Activated T-helper 1 cell treated with Interleukin-2 at 50 U/mL for 16 hours (primary cell): Measurements from ENCODE around the gene CEP63.
"Not testable (repeated sequence)": the region's sequence is repeated elsewhere in the genome, so short reads cannot be mapped to it uniquely, and the experiment has no call there.

ENCODE experiments used
- DNase-seq: peaks from one replicate; pipeline ENCODE4 v3.0.0-alpha.2; 2020; ENCODE audit warnings: low read depth

The CEP63 gene

DNA sequence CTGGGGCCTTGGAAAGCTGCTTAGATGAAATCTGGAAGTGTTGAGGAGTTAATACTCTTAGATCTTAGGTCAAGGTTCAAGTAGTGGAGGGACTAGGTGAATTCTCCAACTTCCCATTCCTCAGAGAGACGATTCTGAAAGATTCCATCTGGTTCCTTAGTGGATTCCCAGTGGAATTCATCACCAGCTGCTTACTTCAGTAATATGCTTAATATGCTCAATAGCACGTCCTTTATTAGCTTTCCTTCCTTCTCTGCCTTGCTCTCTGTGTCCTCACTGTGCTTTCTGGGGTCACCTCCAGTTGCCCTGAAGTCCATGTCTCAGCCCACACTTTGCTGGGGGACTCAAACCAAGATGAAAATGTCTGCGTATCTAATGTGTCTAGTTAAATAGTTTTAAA, 31.0 kb downstream of the CEP63 start:
- no peak for DNase-seq

GRCh38 chr3:134517791-134518190, 31.9 kb downstream of the CEP63 start:
- DNase-seq, result no peak

GRCh38 chr3:134522541-134522940, 36.7 kb downstream of the CEP63 start:
- no peak for DNase-seq

DNA sequence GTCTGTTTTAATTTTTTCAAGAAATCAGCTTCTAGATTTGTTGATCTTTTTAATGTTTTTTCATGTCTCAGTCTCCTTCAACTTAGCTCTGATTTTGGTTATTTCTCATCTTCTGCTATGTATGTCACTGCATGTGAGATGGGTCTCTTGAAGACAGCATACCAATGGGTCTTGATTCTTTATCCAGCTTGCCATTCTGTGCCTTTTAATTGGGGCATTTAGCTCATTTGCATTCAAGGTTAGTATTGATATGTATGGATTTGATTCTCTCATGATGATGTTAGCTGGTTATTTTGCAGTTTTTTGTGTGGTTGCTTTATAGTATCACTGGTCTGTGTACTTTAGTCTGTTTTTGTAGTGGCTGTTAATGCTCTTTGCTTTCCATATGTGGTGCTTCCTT, 39.4 kb downstream of the CEP63 start:
- DNase-seq, result no peak

DNA sequence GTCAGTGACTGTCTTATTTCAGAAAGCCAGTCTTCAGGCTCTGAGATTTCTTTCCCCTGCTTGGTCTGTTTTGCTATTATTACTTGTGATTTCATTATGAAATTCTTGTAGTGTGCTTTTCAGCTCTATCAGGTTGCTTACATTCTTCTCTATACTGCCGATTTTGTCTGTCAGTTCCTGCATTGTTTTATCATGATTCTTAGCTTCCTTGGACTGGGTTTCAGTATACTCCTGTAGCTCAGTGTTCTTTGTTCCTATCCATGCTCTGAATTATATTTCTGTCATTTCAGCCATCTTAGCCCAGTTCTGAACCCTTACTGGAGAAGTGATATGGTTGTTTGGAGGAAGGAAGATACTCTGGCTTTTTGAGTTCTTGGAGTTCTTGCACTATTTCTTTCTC, 40.5 kb downstream of the CEP63 start:
- no peak for DNase-seq

- DNase-seq, result no peak
These were observed 41.2 kb downstream of the CEP63 start for GRCh38 chr3:134527037-134527436.

GRCh38 chr3:134527538-134528186, 41.8 kb downstream of the CEP63 start:
- no peak for DNase-seq

- no peak for DNase-seq
These were observed 47.6 kb downstream of the CEP63 start for GRCh38 chr3:134533493-134533892.

- no peak for DNase-seq
These were observed 49.5 kb downstream of the CEP63 start for GRCh38 chr3:134535186-134535970.

- DNase-seq, result no peak
These were observed 50.9 kb downstream of the CEP63 start for GRCh38 chr3:134536781-134537180.

DNA sequence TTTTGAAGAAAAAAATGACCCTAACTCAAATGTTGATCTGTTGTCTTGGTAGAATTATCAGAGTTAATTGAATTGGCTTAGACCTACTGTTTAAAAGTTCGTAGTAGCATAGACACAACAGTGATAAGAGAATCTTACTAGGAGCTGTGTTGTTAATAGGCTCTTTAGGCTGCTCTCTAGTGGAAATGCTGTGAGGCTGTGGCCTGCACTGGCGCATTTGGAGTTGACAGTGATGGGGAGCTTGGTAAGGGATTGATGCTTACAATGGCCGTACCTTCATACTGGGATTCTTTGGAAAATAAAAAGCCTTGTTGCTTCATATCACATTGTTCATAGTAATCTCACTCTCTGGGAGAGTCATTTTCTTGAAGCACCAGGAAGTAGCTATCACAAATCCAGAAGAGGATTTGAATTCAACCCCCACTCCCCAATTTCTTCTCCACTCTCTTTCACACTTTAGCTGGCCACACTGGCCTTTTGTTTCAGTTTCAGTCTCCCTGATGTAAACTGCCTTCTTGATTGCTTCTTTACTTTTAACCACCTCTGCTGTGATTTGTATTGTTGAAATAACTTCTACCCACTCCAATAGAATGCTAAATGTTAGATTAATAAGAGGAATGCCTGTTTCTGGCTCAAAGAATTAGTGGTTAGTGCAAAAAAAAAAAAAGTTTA, 56.6 kb downstream of the CEP63 start:
- no peak for DNase-seq

DNA sequence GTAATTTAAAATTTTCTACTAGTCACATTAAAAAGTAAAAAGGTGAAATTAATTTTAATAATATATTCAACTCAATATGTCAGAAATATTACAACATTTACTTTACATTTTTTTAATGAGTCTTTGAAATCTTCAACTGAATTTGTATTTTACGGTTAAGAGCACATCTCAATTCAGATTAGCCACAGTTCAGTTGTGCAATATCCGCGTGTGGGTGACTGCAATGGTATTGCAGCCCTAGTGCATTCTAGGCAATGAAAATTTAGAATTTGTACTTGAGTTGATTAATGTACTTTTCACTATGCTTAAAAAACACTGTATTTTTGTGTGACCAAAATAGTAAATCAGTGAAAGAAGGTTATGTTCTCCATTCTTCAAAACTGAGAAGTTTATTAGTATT, 57.3 kb downstream of the CEP63 start:
- no peak for DNase-seq

GRCh38 chr3:134544316-134544715, 58.5 kb downstream of the CEP63 start:
- DNase-seq, result no peak

DNA sequence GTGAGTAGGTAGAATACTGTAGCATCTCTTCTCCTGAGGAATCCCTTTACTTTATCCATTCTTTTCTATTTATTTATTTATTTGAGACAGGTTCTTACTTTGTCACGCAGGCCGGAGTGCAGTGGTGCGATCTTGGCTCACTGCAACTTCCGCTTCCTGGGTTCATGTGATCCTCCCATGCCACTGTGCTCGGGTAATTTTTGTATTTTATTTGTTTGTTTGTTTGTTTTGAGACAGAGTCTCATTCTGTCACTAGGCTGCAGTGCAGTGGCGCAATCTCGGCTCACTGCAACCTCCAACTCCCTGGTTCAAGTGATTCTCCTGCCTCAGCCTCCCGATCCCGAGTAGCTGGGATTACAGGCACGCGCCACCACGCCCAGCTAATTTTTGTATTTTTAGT, 58.9 kb downstream of the CEP63 start:
- DNase-seq, result not testable (repeated sequence)

DNA sequence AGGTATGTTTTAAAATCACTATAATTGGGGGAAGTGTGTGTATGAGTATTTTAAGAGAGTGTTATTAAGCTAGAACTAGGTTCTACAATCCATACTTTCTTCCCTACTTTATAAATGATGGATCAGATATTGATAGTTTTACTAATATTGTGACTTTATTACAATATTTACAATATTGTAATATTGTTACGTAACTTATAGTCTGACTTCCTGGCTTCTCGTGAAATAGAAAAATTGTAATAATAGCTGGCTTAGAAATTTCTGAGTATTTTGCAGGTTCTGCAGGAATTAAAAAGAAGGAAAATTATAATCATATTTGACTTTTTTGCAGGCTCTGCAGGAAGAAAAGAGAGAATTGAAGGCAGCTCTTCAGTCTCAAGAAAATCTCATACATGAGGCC, 60.0 kb downstream of the CEP63 start:
- no peak for DNase-seq

GRCh38 chr3:134552784-134553183, 66.9 kb downstream of the CEP63 start:
- no peak for DNase-seq

DNA sequence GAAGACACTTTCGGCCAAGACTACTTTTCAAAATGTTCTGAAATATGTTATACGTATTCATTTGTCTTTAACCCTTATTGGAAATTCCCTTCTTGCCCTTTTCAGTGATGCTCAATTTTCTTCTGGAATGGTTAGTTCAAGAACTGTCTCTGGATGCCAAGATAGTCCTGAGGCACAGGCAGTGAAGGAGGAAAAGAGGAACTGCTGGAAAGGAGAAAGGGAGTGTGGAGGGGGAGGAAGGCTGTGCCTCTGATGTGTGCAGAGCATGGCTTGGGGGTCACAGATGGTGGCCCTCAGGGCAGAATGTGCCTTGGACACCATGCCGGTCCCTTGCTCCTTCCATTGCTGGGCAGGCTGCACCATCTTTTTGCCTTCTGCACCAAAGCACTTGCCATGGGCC, 73.7 kb downstream of the CEP63 start:
- no peak for DNase-seq

DNA sequence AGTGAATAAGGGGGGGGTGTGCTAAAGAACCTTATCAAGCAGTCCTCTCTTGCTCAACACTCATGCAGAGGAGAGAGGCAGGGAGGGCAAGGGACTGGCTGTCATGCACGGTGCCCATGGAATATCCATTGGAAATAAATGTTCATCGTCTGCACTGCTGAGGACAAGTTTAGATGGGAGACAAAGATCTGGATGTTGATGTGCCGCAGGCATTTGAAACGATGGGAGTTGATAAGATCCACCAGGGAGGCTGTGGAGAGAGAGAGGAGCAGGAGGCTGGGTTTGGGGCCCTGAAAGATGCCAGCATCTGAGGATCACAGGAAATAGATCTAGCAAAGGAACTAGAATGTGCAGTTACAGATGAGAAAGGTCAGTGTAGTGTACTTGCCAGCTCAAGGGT, 76.2 kb downstream of the CEP63 start:
- DNase-seq, result no peak

- no peak for DNase-seq
These were observed 77.7 kb downstream of the CEP63 start for GRCh38 chr3:134563601-134564000.

GRCh38 chr3:134564991-134565390, 79.1 kb downstream of the CEP63 start:
- DNase-seq, result no peak

DNA sequence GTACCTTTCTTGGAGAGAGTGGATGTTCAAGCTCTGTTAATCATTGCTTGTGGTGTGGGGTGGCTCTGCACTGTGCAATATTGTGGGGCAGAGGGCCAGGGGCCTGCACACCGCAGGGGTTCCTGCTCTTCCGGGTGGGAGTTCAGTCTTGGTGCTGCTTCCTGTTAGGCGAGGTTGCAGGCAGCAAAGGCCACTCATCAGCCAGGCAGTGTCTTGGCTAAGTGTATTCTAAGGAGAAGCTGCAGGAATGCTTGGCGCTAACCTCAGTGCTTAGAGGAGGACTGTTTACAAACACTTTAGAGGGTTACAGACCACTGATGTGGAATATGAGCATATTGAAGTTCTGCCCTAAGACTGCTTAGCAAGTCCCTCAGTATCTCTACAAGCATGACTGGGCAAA, 81.7 kb downstream of the CEP63 start:
- no peak for DNase-seq

GRCh38 chr3:134568790-134569189, 82.9 kb downstream of the CEP63 start:
- no peak for DNase-seq

DNA sequence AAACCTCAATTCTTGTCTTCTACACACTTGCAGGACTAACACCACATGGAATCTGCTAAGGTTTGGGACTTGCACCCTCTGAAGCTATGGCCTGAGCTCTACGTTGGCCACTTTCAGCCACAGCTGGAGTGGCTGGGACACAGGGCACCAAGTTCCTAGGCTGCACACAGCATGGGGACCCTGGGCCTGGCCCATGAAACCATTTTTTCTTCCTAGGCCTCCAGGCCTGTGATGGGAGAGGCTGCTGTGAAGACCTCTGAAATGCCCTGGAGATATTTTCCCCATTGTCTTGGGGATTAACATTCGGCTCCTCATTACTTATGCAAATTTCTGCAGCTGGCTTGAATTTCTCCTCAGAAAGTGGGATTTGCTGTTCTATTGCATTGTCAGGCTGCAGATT, 84.0 kb downstream of the CEP63 start:
- DNase-seq, result not testable (repeated sequence)
